CD14-positive monocyte (primary cell): Measurements from ENCODE around the gene CAP2. TPM values are rescaled to one million over a fixed set of nuclear protein-coding genes. Genes with fewer than 3 reads are reported as not detected.

ENCODE experiments used
- DNase-seq, 3 donors: peaks; one replicate each; pipeline ENCODE4 v3.0.0-alpha.2; 2011 to 2022
- H2AFZ ChIP-seq: 2 replicates; pipeline ENCODE4 v1.6.0; 2012; ENCODE audit warnings: mild to moderate bottlenecking, low read depth, low read length, inconsistent platforms; ENCODE audit not compliant: insufficient read depth, poor library complexity, severe bottlenecking
- H3K27ac ChIP-seq, 2 donors: 1 replicate in 1 of 2; 2 replicates in 1 of 2; pipeline ENCODE4 v1.5.1; 2012 to 2013; ENCODE audit warnings: low read length in 2 of 2, control low read depth in 1 of 2, inconsistent platforms in 1 of 2, low read depth in 1 of 2, mild to moderate bottlenecking in 1 of 2
- H3K27me3 ChIP-seq, 2 donors: one replicate each; pipeline versions ENCODE4 v1.6.0 to v1.6.1; 2011 to 2013; ENCODE audit warnings: low read length in 2 of 2; ENCODE audit not compliant: control insufficient read depth in 2 of 2, insufficient read depth in 2 of 2
- H3K36me3 ChIP-seq, 2 donors: replicated peaks in 1 of 2; 1 replicate in 1 of 2; 2 replicates in 1 of 2; pipeline versions ENCODE4 v1.5.1 to v1.6.1; 2012 to 2013; ENCODE audit warnings: low read length in 2 of 2, control low read depth in 1 of 2, inconsistent platforms in 1 of 2, mild to moderate bottlenecking in 1 of 2; ENCODE audit not compliant: insufficient read depth in 2 of 2, control insufficient read depth in 1 of 2
- H3K4me1 ChIP-seq, 2 donors: 1 replicate in 1 of 2; 2 replicates in 1 of 2; pipeline versions ENCODE4 v1.5.1 to v1.6.1; 2012 to 2013; ENCODE audit warnings: low read length in 2 of 2, control low read depth in 1 of 2, inconsistent platforms in 1 of 2, mild to moderate bottlenecking in 1 of 2, moderate library complexity in 1 of 2; ENCODE audit not compliant: insufficient read depth in 2 of 2, control insufficient read depth in 1 of 2
- H3K4me2 ChIP-seq: replicated peaks from 2 replicates; pipeline ENCODE3; 2012; ENCODE audit warnings: low read length, moderate library complexity, mild to moderate bottlenecking; ENCODE audit not compliant: poor library complexity, severe bottlenecking; ENCODE audit errors: extremely low read depth
- H3K4me3 ChIP-seq, 3 experiments: fragments of 200-600 bp in 1 of 3; sonication (generic) in 1 of 3; replicated peaks in 1 of 3; 1 replicate in 2 of 3; 2 replicates in 1 of 3; pipeline ENCODE4 v1.5.1; 2011 to 2013; ENCODE audit warnings: low read length in 3 of 3, mild to moderate bottlenecking in 3 of 3, control low read depth in 2 of 3, low read depth in 2 of 3, inconsistent platforms in 1 of 3, moderate library complexity in 1 of 3
- H3K79me2 ChIP-seq: 2 replicates; pipeline ENCODE4 v1.6.0; 2012; ENCODE audit warnings: mild to moderate bottlenecking, control low read depth, inconsistent platforms, low read length, moderate library complexity; ENCODE audit not compliant: insufficient read depth
- H3K9ac ChIP-seq: 2 replicates; pipeline ENCODE4 v1.6.0; 2017; ENCODE audit warnings: low read length, mild to moderate bottlenecking; ENCODE audit not compliant: insufficient read depth, poor library complexity, severe bottlenecking
- H3K9me3 ChIP-seq, 2 donors: replicated peaks in 1 of 2; 1 replicate in 1 of 2; 2 replicates in 1 of 2; pipeline versions ENCODE4 v1.5.1 to v1.6.1; 2012 to 2013; ENCODE audit warnings: low read length in 2 of 2, control low read depth in 1 of 2; ENCODE audit not compliant: control insufficient read depth in 1 of 2, insufficient read depth in 1 of 2
- H4K20me1 ChIP-seq: 2 replicates; pipeline ENCODE4 v1.6.0; 2012; ENCODE audit warnings: mild to moderate bottlenecking, low read length, control low read depth, moderate library complexity; ENCODE audit not compliant: insufficient read depth
- H3K27ac Mint-ChIP-seq, 7 donors: one replicate each; pipeline ENCODE4 v1.8.0; 2020; ENCODE audit warnings: mild to moderate bottlenecking in 7 of 7, mixed read lengths in 7 of 7, moderate library complexity in 6 of 7, inconsistent platforms in 2 of 7
- H3K27me3 Mint-ChIP-seq, 3 donors: one replicate each; pipeline ENCODE4 v1.8.0; 2021 to 2022; ENCODE audit warnings: low read depth in 3 of 3, mild to moderate bottlenecking in 3 of 3, mixed read lengths in 3 of 3, moderate library complexity in 3 of 3, inconsistent platforms in 1 of 3
- H3K36me3 Mint-ChIP-seq, 2 donors: one replicate each; pipeline ENCODE4 v1.8.0; 2020; ENCODE audit warnings: mixed read lengths in 2 of 2, inconsistent platforms in 1 of 2, mild to moderate bottlenecking in 1 of 2
- H3K4me1 Mint-ChIP-seq: one replicate; pipeline ENCODE4 v1.8.0; 2020; ENCODE audit warnings: mild to moderate bottlenecking, mixed read lengths
- H3K4me3 Mint-ChIP-seq, 2 donors: one replicate each; pipeline ENCODE4 v1.8.0; 2020; ENCODE audit warnings: mild to moderate bottlenecking in 2 of 2, mixed read lengths in 2 of 2, moderate library complexity in 1 of 2
- H3K9me3 Mint-ChIP-seq, 7 donors: one replicate each; pipeline ENCODE4 v1.8.0; 2020 to 2022; ENCODE audit warnings: mixed read lengths in 7 of 7, mild to moderate bottlenecking in 6 of 7, moderate library complexity in 6 of 7, inconsistent platforms in 2 of 7
- CTCF ChIP-seq: fragments of 200-600 bp; IDR thresholded peaks from one replicate; pipeline ENCODE4 v1.8.0; 2022; ENCODE audit warnings: antibody characterized with exemption, mild to moderate bottlenecking
- WGBS: methylation state at CpG from one replicate; pipeline ENCODE4 v1.1.5; 2013; ENCODE audit warnings: missing lambda C conversion rate; ENCODE audit not compliant: insufficient coverage; 5-methylcytosine and 5-hydroxymethylcytosine counted together
- intact Hi-C, 2 donors: fragments of 100-400 bp; cut with micrococcal nuclease; formaldehyde crosslinking; loops; one replicate each; pipeline versions ENCODE4 v1.15.0 to v1.15.1; 2023
- polyA minus RNA-seq: library from RNA; depleted of rRNA, polyadenylated mRNA; stranded (reverse); fragments of >200 nt; gene quantifications from 2 replicates; pipeline ENCODE4 v1.2.3, GENCODE V29; 2012
- polyA plus RNA-seq, 3 donors: library from polyadenylated mRNA; depleted of rRNA in 1 of 3; unstranded in 2 of 3; stranded (reverse) in 1 of 3; fragments of 300-500 nt in 2 of 3; fragments of >200 nt in 1 of 3; fragmentation: Illumina TruSeq in 2 of 3; gene quantifications; 1 replicate in 2 of 3; 2 replicates in 1 of 3; pipeline ENCODE4 v1.2.3, GENCODE V29; 2012 to 2021
- total RNA-seq, 12 experiments: library from RNA in 1 of 12; stranded (reverse) in 1 of 12; fragments of 120-200 nt in 1 of 12; gene quantifications; one replicate each; pipeline ENCODE4 v1.2.4 and lab custom pipeline; 2013 to 2026; ENCODE audit warnings: mixed read lengths in 6 of 12, inconsistent platforms in 1 of 12

CAP2 gene, protein sequence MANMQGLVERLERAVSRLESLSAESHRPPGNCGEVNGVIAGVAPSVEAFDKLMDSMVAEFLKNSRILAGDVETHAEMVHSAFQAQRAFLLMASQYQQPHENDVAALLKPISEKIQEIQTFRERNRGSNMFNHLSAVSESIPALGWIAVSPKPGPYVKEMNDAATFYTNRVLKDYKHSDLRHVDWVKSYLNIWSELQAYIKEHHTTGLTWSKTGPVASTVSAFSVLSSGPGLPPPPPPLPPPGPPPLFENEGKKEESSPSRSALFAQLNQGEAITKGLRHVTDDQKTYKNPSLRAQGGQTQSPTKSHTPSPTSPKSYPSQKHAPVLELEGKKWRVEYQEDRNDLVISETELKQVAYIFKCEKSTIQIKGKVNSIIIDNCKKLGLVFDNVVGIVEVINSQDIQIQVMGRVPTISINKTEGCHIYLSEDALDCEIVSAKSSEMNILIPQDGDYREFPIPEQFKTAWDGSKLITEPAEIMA
- total RNA-seq (2013): not detected
- polyA plus RNA-seq (not detected), polyA minus RNA-seq (not detected in 2 replicates), total RNA-seq (lab: John Stamatoyannopoulos, UW) (0 to 2.4 (median 0.06) reads per million in 11 experiments)

DNA sequence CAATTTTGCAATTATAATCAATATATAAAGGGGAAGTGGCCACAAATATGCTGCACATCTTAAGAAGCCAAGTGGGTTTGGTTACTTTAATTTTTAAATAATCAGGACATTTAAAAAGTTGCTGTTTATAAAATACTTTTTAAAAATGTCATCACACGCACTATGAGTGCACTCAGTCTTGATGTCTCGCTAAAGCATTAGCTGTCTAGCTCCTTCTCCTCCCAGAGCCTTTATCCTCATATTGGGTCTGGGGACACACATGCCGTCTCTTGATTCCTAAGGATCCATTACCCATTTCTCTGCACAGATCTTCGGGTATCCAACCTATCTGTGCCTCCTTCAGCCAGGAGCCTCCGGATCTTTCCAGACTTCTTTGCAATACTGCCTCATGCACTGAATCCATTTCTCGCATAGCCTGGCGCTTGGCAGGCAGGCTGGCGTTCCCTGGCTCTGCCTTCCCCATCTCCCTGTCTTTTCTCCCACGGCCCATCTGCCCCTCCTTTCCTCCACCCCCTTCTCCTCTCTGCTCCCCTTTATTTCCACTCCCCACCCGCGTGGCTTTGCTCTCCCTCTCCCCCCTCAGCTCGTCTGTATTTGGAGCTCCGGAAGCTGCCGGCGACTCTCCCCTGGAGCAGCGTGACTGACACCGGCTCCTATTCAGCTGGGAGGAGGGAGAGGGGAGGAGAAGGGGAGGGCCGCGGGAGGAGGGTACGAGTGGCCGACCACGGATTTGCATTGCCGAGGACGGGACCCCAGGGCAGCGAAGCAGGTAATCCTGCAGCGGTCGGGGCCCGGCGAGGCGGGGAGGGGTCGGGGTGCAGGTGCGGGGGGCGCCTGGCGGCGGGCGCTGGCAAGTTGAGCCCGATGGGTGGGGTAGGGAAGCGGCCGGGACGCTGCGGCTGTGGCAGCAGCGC lies at the start of gene CAP2:
TSS of gene CAP2 (plus strand) at position 618 of the 914 bp plus-strand sequence. CDS start 27,961 bp downstream, outside the sequence.
- no peak for DNase-seq
- Histone ChIP-seq H3K4me3 (peak within 1 kb of the TSS in 1 of 3 experiments; percentile 38), H3K9me3 (peaks cover 0 to 4% of the 10 kb centered on the region in 2 donors), H4K20me1 (no peaks in the 10 kb centered on the region), H3K79me2 (no peaks in the 10 kb centered on the region), H3K4me1 (no peaks in the 10 kb centered on the region), H3K27ac (no peak within 1 kb of the TSS), H3K36me3 (no peaks in the 10 kb centered on the region), H2AFZ (no peak within 1 kb of the TSS), H3K27me3 (peaks cover 47 to 50% of the 10 kb centered on the region in 2 donors), H3K4me2 (peak within 1 kb of the TSS; percentile 48), H3K9ac (no peak within 1 kb of the TSS)
- TF ChIP-seq CTCF: no peak
- peaks cover 42 to 53% (median 49%) of the 10 kb centered on the region in 3 donors for H3K27me3 Mint-ChIP-seq
- 9% methylated on average over 36 of the region's 42 CpGs for WGBS
- peak within 1 kb of the TSS; percentile 70 to 88 for H3K4me3 Mint-ChIP-seq
- H3K4me1 Mint-ChIP-seq: peaks cover 7% of the 10 kb centered on the region
- peaks cover 0 to 27% (median 8%) of the 10 kb centered on the region in 7 donors for H3K9me3 Mint-ChIP-seq
- peak within 1 kb of the TSS in 1 of 7 donors; percentile 15 for H3K27ac Mint-ChIP-seq
- intact Hi-C loops: no loop called here
- peaks cover 2 to 4% of the 10 kb centered on the region in 2 donors for H3K36me3 Mint-ChIP-seq

DNA sequence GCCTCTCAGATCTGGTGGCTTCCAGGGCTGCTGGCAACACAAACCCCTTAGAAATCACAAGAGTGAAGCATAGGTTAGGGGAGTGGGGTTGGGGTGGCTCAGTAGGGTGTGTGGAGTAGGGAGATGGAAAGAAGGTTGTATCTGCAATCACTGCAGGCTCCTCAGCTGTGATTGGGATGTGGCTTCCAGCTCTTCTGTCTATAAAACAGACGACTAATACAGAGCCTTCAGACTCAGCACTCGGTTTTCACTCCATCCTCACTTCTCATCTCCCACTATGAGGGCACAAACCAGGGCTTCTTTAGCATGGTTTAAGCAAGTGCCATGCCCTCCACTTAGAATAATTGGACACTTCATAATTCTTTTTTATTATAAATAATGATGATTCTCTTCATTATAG lies 46.4 kb upstream of the CAP2 start:
- Histone ChIP-seq H3K9me3 (no peaks in the 10 kb centered on the region), H3K4me1 (no peaks in the 10 kb centered on the region), H3K79me2 (no peaks in the 10 kb centered on the region), H3K27me3 (no peaks in the 10 kb centered on the region), H3K9ac (no peak overlapping the region), H3K36me3 (no peaks in the 10 kb centered on the region), H3K4me3 (no peak overlapping the region), H3K4me2 (no peak overlapping the region), H4K20me1 (no peaks in the 10 kb centered on the region), H3K27ac (no peak overlapping the region), H2AFZ (no peak overlapping the region)
- DNase-seq: no peak
- TF ChIP-seq CTCF: no peak
- Mint-ChIP-seq H3K27me3 (peaks cover 3 to 6% (median 4%) of the 10 kb centered on the region in 3 donors), H3K4me3 (no peak overlapping the region), H3K4me1 (no peaks in the 10 kb centered on the region), H3K9me3 (peaks cover 0 to 13% (median 4%) of the 10 kb centered on the region in 7 donors), H3K27ac (no peak overlapping the region), H3K36me3 (no peaks in the 10 kb centered on the region)
- no CpG with 5 or more reads among the region's 2 CpGs for WGBS
- intact Hi-C loops: no loop called here
